ENCODE measurements around the gene IDE.
"Not testable (repeated sequence)": the region's sequence is repeated elsewhere in the genome, so short reads cannot be mapped to it uniquely, and the experiment has no call there.

The IDE gene

DNA sequence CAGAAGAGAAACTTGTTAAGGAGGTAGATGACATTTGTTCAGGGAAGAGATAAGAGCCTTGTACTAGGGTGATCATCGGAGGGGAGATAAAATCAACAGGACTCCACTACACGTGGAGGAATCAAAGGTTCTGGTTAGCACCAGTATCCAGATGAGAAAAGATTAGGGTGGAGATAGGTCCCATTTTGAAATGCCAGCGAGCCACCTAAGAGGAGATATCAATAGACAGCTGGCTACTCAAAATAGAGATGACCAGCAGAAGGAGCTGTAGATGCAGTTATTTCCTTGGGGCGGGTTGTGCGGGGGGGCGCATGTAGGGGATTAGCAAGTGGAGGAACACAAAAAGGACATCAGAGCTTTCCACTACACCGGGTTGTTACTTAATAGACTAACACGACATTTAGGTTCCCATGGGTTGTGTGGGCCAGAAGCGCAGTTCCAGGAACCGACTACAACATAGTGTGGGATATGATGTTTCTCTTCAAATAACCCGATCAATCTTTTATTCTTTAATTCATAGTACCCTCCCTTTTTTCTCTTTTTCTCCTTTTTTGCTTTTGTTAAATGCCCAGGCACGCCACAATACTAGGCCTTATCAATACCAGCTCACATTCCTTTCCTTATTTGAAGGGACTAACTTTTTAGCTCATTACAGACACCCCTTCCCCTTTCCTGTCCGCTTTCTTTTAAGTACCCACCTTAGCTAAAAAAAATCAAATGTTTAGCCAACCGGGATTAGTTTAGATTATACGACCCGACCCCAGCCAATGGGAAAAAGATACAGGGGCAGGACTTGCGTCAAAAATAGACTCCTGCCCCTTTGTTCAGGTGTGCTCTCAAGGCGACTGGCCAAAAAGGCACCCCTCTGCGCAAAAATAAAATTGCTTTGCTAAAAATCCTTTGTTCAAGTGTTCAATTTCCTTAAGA is 17.0 kb upstream of the IDE start:
- Histone ChIP-seq H3K9ac (no peak overlapping the region), H3K79me2 (no peaks in the 10 kb centered on the region), H3K36me3 (ENCODE audit: control insufficient read depth, insufficient read depth, low read length) (no peaks in the 10 kb centered on the region), H3K4me2 (ENCODE audit: low read length) (no peak overlapping the region), H3K27me3 (ENCODE audit: control insufficient read depth, insufficient read depth, low read length) (no peaks in the 10 kb centered on the region), H3K9me3 (ENCODE audit: control insufficient read depth, low read length) (no peaks in the 10 kb centered on the region), H3K4me3 (ENCODE audit: low read depth, low read length) (no peak overlapping the region), H3K27ac (peak overlapping the region; percentile 92), H2AFZ (peak overlapping the region; percentile 94), H3K4me1 (no peaks in the 10 kb centered on the region)
- TF ChIP-seq, protein P1, sequence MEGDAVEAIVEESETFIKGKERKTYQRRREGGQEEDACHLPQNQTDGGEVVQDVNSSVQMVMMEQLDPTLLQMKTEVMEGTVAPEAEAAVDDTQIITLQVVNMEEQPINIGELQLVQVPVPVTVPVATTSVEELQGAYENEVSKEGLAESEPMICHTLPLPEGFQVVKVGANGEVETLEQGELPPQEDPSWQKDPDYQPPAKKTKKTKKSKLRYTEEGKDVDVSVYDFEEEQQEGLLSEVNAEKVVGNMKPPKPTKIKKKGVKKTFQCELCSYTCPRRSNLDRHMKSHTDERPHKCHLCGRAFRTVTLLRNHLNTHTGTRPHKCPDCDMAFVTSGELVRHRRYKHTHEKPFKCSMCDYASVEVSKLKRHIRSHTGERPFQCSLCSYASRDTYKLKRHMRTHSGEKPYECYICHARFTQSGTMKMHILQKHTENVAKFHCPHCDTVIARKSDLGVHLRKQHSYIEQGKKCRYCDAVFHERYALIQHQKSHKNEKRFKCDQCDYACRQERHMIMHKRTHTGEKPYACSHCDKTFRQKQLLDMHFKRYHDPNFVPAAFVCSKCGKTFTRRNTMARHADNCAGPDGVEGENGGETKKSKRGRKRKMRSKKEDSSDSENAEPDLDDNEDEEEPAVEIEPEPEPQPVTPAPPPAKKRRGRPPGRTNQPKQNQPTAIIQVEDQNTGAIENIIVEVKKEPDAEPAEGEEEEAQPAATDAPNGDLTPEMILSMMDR (IDR thresholded peaks at IDR 0.05): no peak

DNA sequence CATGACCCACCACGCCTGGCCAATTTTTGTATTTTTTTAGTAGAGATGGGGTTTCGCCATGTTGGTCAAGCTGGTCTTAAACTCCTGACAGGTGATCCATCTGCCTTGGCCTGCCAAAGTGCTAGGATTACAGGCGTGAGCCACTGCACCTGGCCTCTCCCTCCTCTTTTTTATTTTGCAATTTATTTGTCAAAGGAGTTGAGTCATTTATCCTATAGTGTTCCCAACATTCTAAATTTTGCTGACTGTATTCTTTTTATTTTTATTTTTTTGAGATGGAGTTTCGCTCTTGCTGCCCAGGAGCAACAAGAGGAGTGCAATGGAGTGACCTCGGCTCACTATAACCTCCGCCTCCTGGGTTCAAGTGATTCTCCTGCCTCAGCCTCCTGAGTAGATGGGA is 8.5 kb upstream of the IDE start:
- H2AFZ ChIP-seq; H3K27me3 ChIP-seq (ENCODE audit: control insufficient read depth, insufficient read depth, low read length); H3K27ac ChIP-seq; H3K4me3 ChIP-seq (ENCODE audit: low read depth, low read length); H3K79me2 ChIP-seq; H3K36me3 ChIP-seq (ENCODE audit: control insufficient read depth, insufficient read depth, low read length); H3K4me1 ChIP-seq; H3K9me3 ChIP-seq (ENCODE audit: control insufficient read depth, low read length); H3K4me2 ChIP-seq (ENCODE audit: low read length); H3K9ac ChIP-seq: not testable (repeated sequence)

DNA sequence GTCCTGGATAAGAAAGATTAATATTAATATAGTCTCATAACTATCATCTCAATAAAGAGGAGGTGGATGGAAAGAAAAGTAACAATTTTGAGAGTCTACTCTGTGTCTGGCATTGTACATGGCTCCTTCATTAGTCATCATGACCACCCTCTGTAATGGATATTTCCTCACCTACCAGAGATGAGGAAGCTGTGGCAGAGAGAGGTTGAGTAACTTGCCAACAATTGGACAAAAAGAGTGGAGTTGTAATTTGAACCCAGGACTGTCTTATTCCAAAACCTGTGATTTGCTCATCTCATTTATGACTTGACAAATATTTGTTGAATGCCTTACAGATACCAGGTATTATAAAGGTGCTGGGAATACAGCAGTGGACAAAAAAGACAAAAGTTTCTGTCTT is 2.1 kb upstream of the IDE start:
- Histone ChIP-seq H3K9me3 (ENCODE audit: control insufficient read depth, low read length) (no peaks in the 10 kb centered on the region), H3K79me2 (no peaks in the 10 kb centered on the region), H2AFZ (no peak overlapping the region), H3K27me3 (ENCODE audit: control insufficient read depth, insufficient read depth, low read length) (no peaks in the 10 kb centered on the region), H3K4me3 (ENCODE audit: low read depth, low read length) (no peak overlapping the region), H3K4me1 (peaks cover 8% of the 10 kb centered on the region), H3K36me3 (ENCODE audit: control insufficient read depth, insufficient read depth, low read length) (no peaks in the 10 kb centered on the region), H3K9ac (no peak overlapping the region), H3K27ac (no peak overlapping the region), H3K4me2 (ENCODE audit: low read length) (no peak overlapping the region)
- TF ChIP-seq, protein P1 (IDR thresholded peaks at IDR 0.05): no peak

DNA sequence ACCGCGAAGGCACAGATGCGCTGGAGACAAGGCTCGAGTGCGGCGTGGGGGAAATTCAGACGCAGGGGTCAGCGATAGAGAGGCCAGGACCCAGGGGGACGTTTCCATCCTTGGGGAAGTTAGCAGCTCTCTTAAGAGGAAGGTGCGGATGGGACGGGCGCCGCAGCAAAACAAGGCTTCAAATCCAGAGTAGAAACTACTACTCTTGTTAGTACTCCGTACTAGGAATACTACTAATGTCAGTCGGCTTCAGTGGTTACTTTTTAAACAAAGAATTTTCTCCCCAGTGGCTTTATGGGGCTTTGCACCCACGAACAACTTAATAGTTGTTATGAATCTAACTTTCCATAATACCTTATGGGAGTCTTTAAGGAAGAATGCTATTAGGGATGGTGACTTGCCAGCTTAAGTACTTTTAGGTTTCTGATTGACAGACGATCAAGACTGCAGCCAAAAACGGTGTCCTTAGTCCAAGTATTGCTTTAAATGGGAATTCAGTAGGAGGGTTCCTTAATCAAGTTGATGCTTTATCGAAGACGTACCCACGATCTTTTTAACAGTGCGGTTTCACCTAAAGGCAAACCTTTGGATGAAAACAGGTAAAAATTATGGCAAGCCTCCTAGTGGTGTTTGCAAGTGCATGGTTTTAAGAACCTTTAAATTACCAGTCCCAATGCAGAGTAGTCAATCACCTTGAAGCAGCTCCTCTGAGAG is 812 bp upstream of the IDE start:
- Histone ChIP-seq H2AFZ (peak overlapping the region; percentile 98), H3K27me3 (ENCODE audit: control insufficient read depth, insufficient read depth, low read length) (no peaks in the 10 kb centered on the region), H3K36me3 (ENCODE audit: control insufficient read depth, insufficient read depth, low read length) (no peaks in the 10 kb centered on the region), H3K9me3 (ENCODE audit: control insufficient read depth, low read length) (no peaks in the 10 kb centered on the region), H3K4me1 (peaks cover 15% of the 10 kb centered on the region), H3K79me2 (no peaks in the 10 kb centered on the region), H3K4me2 (ENCODE audit: low read length) (peak overlapping the region; percentile 100), H3K27ac (peak overlapping the region; percentile 83), H3K4me3 (ENCODE audit: low read depth, low read length) (peak overlapping the region; percentile 93), H3K9ac (no peak overlapping the region)
- TF ChIP-seq, protein P1 (IDR thresholded peaks at IDR 0.05): no peak

DNA sequence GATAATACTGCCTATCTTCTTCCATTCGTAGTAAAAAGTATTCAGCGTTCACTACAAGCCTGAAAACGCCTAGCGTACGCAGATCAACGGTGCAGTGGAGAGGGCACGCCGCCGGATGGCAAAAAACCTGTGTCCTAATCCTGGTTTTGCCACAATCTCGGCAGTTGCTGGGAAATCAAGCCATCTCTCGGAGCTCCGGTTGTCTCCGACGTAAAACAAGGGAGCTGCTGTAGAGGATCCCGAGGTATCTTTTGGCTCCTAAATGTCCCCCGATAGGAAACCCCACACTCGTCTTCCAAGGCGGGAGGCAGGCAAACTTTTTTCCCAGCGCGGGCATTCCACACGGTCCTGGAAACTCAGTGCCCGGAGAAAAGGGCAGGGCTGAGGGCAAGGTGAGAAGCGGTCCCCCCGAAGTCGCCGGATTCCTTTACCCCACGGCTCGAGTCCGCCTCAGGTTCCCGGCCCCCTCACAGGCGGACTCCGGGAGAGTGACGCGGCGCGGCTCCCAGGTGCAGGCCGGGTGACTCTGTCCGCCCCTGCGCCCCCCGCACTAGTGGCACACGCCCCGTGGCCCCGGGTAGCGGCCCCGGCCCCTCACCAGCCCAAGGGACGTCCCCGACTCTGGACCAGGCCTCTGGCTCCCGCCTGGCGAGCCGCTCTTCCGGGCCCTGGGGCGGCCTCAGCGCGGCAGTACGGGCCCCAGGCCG is 649 bp downstream of the IDE start:
- TF ChIP-seq, protein P1 (IDR thresholded peaks at IDR 0.05): no peak
- peaks cover 19% of the 10 kb centered on the region for H3K4me1 ChIP-seq
- H2AFZ ChIP-seq: peak overlapping the region; percentile 98

More for the DNA sequence above, 649 bp downstream of the IDE start:
- H3K9ac ChIP-seq: peak overlapping the region; percentile 93
- no peaks in the 10 kb centered on the region for H3K79me2 ChIP-seq
- H3K9me3 ChIP-seq (ENCODE audit: control insufficient read depth, low read length): no peaks in the 10 kb centered on the region
- H3K27me3 ChIP-seq (ENCODE audit: control insufficient read depth, insufficient read depth, low read length): no peaks in the 10 kb centered on the region
- H3K27ac ChIP-seq: peak overlapping the region; percentile 83
- H3K36me3 ChIP-seq (ENCODE audit: control insufficient read depth, insufficient read depth, low read length): no peaks in the 10 kb centered on the region
- H3K4me2 ChIP-seq (ENCODE audit: low read length): peak overlapping the region; percentile 100
- peak overlapping the region; percentile 93 for H3K4me3 ChIP-seq (ENCODE audit: low read depth, low read length)

Measured in parathyroid adenoma (tissue), 2 donors.